Hematopoietic multipotent progenitor cell treated with erythropoietin and hydrocortisone succinate and interleukin-3 and kit ligand, for 8 days (in vitro differentiated cells): Measurements from ENCODE around the gene OR13C4.
"Not testable (repeated sequence)": the region's sequence is repeated elsewhere in the genome, so short reads cannot be mapped to it uniquely, and the experiment has no call there.

Experiments
- DNase-seq: peaks from one replicate; pipeline ENCODE4 v3.0.0-alpha.2; 2015

The OR13C4 gene

DNA sequence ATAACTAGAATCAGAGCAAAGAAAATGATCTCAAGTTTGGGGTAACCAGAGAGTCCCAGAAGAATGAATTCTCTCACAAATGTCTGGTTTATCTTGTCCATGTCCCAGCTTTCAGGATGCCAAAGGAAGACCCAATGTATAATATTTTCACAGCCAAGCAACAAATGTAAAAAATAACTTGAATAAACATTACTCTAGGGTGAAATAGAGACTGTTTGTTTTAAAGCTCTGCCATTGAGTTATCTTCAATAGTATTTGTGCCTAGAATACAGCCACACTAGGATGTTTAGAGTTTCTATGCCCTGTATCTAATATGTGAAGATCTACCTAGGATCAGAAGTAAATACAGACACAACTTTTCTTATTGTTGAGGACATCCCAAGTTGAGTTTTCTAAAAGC lies at the start of gene OR13C4:
Gene OR13C4 (minus strand): TSS at position 101 of the 400 bp plus-strand sequence. CDS start 0 bp downstream, at position 101.
- no peak for DNase-seq

DNA sequence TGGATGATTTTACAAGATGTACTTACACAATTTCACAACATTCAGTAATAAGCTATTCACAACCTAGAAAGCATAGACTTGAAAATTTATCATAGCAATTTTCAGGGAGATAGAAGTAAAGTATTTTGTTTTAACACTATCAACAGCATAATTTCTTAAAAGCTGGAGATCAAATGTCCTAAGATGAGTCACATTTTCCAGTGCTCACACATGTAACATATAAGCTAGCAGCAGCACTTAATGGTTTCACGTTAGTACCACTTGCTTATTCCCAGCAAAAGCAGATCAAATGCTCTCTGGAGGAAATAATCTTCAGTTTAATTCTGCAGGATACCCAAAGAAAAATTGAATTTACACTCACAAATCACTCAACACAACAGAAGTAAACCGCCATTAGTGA lies 48.4 kb upstream of the OR13C4 start:
- DNase-seq, result no peak

DNA sequence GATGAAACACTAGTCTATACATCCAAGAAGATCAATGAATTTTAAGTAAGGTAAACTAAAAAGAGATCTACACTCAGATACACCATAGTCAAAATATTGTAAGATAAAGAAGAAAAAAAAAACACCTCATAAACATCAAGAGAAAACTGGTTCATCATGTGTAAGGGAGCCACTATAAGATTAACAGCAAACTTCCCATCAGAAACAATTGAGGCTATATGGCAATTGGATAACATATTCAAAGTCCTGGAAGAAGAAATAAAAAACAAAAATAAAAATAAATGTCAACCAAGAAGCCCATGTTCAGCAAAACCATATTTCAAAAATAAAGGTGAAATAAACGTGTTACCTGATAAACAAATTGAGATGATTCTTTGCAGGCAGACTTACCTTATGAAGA lies 45.6 kb upstream of the OR13C4 start:
- DNase-seq, result no peak

DNA sequence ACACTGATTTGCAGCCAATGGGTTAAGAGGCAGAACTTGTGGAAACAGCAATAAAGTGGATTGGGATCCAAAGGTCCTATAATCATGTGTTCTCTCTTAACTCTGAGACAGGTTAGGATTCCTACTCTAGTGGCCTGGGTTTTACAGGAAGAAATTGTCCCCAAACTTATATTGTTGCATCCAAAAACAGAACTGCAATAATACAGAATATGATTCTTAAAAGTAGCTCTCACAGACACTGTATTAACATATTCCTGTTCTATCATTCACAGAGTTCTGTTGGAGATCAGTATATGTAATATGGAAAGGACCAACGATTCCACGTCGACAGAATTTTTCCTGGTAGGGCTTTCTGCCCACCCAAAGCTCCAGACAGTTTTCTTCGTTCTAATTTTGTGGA lies 41.9 kb upstream of the OR13C4 start, which contains the start of gene OR13C8:
Gene OR13C8 (plus strand): TSS at position 301 of the 400 bp plus-strand sequence. CDS start 0 bp downstream, at position 301.
- no peak for DNase-seq

DNA sequence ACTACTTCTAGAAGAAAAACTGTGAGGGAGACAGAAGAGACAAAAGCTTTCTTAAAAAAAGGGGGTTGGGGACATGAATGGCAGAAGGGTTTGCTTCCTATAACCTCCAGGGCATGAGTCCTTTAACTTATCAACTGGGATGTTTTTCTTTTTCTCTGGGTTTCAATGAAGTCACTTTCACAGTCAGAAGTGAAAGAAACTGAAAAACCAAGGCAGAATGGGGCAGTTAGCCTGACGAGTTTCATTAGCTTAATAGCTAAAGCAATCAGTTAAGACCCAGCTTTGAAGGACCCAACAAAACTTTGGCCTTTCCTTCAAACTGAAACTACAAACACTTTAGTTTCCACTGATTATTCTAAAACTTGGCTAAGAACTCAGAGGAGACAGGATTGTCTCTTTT lies 37.3 kb upstream of the OR13C4 start:
- no peak for DNase-seq

DNA sequence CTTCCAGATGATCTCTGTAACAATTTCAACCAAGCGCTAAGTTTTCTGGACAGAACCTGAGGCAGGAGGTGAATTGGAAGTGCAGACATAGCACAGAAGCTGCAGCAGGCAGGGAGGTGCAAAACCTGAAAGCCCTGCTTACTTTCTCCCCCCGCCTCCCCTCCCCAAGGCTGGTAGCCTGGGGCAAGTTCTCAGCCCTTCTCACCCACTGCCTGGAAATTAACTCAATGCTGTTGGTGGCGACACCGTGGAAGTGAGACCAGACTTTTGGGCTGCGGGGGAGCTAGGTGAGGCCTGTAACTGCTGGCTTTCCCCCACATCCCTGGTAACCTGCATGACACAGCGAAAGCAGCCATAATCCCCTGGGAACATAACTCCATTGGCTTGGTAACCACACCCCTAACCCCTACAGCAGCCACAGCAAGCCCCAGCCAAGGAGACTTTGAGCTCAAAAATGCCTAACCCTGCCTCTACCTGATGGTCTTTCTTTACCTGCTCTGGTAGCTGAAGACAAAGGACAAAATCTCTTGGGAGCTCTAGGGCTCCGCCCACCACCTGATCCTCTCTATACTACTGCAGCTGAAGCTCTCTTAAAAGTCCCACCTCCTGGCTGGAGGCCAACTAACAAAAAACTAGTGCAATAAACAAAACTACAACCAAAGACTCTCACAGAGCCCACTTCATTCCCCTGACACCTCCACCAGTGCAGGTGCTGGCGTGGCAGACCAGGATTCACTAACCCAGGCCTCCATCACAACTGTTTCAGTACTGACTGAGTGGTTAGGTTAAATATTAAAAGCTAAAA lies 30.0 kb upstream of the OR13C4 start:
- DNase-seq, result no peak

DNA sequence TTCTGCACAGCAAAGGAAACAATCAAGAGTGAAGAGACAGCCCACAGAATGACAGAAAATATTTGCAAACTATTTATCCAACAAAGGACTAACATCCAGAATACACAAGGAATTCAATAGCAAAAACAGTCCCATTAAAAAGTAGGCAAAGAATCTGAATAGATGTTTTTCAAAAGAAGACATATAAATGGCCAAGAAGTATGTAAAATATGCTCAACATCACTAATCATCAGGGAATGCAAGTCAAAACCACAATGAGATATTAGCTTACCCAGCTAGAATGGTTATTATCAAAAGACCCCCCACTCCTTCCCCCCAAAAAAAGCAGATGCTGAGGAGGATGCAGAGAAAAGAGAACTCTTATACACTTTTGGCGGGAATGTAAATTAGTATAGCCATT lies 28.5 kb upstream of the OR13C4 start:
- DNase-seq, result no peak

DNA sequence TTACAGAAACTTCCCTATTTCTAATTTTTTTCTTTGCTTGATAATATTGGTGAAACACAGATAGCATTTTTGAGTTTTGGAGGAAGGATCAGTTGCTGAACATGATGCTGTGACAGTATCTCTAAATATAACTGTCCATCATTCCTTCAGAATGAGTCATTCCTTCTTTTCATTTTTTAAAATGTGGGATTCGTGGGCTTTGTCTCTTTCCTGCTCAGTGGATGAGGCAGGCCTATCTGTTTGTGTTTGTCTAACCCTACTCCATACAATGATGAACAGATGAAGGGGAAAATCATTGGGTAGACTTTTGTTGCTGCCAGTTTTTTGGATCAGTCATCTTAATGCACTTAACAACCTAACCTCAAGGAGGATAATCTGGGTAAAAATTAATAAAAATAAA lies 26.3 kb upstream of the OR13C4 start:
- no peak for DNase-seq

DNA sequence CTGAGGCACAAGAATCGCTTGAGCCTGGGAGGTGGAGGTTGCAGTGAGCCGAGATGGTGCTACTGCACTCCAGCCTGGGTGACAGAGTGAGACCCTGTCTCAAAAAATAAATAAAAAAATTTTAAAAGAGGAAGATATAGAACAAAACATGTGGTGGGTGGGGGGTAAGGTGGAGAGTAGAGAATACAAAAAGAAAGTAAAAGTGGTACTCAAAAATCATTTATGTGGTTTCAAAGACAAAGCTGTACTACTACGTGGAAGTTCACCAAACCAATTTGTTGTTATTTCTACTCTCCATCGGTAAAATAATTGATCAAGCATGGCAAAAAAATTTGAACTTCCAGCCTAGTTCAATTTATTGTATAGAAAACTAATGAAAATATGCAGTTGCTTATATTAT lies 17.6 kb upstream of the OR13C4 start:
- no peak for DNase-seq

DNA sequence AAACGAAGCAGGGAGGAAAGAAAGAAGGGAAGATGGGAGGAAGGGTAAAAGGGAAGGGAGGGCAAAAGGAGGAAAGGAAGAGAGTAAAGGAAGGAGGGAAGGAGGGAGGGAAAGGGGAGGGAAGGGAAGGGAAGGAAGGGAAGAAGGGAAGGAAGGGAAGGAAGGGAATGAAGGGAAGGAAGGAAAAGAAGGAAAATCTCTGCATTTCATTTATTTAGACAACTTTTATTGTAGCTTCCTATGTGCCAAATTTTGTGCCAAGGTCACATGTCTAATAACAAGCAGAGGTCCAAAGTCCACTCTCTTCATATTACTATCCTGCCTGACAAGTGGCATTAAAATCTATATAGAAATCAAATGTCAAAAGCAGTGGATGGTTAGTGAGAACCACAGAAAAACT lies 12.3 kb upstream of the OR13C4 start:
- DNase-seq, result no peak

DNA sequence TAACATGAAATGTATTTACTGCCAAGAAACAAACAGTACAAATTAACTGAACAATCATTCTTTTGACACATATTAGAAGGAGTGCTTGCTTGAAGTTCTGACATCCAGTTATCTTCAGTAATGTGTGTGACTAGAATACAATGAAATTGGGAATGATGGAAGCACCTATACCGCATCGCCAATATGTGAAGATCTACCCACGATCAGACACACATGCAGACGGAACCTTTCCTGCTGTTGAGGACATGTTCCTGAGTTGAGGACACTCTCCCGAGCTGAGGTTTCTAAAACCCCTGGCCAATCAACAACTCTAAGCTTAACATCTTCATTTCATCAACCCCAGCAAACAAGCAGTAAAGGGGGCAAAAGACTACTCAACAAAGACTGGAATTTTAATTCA lies 9.7 kb upstream of the OR13C4 start, which contains the start of gene OR13C3:
Gene OR13C3 (minus strand): TSS at position 101 of the 400 bp plus-strand sequence. CDS start 133 bp downstream, outside the sequence.
- DNase-seq, result no peak

DNA sequence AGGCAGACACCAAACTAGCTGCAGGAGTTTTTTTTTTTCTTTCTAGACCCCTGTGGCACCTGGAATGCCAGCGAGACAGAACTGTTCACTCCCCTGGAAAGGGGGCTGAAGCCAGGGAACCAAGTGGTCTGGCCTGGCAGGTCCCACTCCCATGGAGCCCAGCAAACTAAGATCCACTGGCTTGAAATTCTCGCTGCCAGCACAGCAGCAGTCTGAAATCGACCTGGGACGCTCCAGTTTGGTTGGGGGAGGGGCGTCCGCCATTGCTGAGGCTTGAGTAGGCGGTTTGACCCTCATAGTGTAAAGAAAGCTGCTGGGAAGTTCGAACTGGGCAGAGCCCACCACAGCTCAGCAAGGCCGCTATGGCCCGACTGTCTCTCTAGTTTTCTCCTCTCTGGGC lies 6.8 kb downstream of the OR13C4 start:
- DNase-seq, result not testable (repeated sequence)

DNA sequence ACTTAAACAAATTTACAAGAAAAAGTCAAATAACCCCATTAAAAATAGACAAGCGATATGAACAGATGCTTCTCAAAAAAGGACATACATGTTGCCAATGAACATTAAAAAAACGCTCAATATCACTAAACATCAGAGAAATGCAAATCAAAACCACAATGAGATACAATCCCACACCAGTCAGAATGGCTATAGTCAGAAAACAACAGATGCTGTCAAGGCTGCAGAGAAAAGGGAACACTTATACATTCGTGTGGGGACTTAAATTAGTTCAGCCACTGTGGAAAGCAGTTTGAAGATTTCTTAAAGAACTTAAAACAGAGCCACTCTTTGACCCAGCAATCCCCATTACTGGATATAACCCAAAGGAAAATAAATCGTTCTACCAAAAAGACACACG lies 12.1 kb downstream of the OR13C4 start:
- no peak for DNase-seq

DNA sequence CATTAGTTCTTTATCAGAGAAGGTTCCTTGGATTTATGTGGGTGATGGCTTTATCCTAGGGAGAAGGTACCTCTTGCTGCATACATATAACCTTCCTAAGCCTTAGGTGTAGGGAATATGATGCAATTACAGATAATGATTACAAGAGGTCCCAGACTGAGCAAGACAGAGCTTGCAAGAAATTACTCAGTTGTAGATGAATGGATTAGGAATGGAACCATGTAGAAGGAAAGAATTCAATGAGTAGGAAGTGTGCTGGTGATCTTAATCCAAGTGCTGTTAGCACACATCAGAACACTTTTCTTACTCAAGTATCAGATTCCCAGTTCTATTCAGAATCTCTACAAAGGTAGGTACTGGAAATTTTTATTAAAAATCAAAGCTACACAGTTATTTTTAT lies 20.4 kb downstream of the OR13C4 start:
- DNase-seq, result no peak

DNA sequence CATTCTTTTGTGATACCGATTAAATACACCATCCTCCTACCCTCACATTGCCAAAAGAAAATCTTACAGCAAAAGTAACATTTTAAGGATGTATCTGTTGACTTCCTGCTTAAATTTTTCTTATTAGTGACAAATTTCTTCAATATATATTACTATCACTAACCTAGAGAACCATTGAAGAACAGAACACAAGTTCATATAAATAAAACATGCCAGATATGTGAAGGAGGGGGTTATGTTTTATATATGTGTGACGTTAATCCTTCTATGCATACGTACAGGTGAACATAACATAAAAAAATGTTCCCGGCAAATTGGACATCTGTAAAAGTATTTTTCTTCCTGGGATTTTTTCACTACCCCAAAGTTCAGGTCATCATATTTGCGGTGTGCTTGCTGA lies 23.0 kb downstream of the OR13C4 start, which contains the start of gene OR13F1:
Gene OR13F1 (plus strand): TSS at position 301 of the 400 bp plus-strand sequence. CDS start 0 bp downstream, at position 301.
- no peak for DNase-seq

DNA sequence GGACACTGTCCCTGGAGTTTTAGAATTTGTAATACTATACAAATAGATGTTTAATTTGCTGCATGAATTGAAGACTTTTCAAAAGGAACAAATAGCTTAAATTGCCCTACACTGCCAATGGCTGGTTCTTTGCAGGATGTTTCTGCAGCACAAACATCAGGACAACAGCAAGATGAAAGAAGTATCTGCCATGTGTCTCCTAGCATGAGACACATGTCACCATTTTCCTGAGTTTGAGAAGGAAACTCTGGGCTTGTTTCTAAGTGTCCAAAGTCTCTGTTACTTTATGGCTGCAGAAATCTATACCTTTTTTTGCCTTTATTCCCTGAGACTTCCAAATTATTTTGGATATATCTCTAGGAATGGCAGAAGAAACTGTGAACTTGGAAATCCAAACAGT lies 23.6 kb downstream of the OR13C4 start:
- DNase-seq, result no peak

DNA sequence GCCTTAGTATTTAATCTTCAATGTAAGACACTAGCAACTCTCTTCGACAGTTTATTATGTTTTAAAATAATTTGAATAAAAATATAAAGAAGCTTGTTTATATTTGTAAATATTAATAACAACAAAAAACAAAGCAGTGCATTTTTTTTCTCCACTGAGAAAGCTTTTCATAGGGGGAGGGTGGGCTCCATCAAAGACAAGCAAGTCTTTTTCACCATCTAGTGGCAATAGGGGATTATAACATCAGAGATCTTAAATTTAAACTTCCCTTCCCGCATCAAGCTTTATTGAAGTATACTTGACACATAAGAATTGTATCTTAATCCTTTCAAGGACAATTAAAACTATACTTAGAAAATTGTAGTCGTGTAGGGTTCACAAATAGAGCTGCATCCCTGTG lies 32.2 kb downstream of the OR13C4 start:
- DNase-seq, result peak; percentile 4

DNA sequence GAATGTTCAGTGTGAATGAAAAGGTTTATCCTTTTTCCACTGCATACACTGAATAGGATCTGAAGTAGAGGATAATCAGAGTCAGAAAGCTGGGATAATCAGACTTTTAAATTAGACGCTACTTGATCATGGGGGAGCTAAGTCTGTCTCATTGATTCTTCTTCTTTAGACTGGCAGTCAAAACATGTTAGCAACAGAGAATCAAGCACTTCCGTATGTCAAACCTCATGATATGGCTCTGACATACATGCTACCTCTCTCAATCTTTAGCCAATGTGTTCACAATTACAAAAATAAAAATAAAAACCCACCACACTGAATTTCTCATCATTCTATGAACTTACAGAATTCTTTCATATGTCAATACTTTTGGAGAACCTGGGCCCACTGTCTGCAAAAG lies 42.0 kb downstream of the OR13C4 start:
- DNase-seq, result no peak

DNA sequence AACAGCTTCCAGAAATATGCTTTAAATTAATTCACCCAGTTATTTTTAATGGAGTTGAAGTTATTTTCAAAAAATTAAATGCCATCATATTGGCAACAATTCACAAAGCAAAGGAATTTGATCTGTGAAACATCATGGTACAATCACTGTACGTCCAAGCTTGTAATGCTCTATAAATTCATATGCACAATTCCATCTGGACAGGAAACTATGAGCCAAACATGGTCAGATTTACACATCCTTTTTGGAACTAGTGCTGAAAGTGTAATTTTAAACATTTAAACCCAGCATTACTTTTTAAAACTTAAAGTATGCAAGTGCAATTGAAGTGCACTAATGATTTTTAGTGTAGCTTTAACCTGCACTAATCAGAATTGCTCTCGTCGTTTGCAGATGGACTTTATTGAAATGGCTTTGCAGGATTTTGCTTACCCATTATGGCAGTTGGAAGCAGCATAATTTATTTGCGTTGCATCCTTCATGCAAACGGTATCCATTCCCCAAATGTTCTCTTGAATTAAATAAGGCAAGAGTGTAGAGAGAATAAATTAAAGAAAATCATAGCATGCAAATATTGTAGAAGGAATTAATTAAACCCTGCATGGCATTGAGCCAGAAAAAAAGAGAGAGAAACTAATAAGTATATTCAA lies 44.0 kb downstream of the OR13C4 start:
- DNase-seq, result no peak
